ENCODE data around the gene RABGAP1L.

GRCh38 chr1:174995916-174996315 is 836.6 kb downstream of the RABGAP1L start:
- TF ChIP-seq CTCF (IDR thresholded peaks at IDR 0.05) (no peak), EP300 (IDR thresholded peaks at IDR 0.05) (no peak)
